Right lobe of liver (tissue), 4 donors: ENCODE data around the gene CD74.

Experiments
- POLR2A ChIP-seq: fragments of 450-650 bp; IDR thresholded peaks from one replicate; pipeline ENCODE4 v1.6.1; 2017; ENCODE audit warnings: antibody characterized with exemption, mild to moderate bottlenecking
- TF ChIP-seq, protein P1 (sequence below), 4 donors: fragments of 200-600 bp in 3 of 4; fragments of 450-650 bp in 1 of 4; IDR thresholded peaks; one replicate each; pipeline versions ENCODE4 v1.5.1 to v1.8.0; 2016 to 2022; ENCODE audit warnings: antibody characterized with exemption in 4 of 4, mild to moderate bottlenecking in 2 of 4
- donor health status: DM: no; HTN: no; CAD: no.
- donor health status: DM: no; HTN: no; CAD: no.
- donor health status: DM: no; HTN: yes; CAD: no.

DNA sequence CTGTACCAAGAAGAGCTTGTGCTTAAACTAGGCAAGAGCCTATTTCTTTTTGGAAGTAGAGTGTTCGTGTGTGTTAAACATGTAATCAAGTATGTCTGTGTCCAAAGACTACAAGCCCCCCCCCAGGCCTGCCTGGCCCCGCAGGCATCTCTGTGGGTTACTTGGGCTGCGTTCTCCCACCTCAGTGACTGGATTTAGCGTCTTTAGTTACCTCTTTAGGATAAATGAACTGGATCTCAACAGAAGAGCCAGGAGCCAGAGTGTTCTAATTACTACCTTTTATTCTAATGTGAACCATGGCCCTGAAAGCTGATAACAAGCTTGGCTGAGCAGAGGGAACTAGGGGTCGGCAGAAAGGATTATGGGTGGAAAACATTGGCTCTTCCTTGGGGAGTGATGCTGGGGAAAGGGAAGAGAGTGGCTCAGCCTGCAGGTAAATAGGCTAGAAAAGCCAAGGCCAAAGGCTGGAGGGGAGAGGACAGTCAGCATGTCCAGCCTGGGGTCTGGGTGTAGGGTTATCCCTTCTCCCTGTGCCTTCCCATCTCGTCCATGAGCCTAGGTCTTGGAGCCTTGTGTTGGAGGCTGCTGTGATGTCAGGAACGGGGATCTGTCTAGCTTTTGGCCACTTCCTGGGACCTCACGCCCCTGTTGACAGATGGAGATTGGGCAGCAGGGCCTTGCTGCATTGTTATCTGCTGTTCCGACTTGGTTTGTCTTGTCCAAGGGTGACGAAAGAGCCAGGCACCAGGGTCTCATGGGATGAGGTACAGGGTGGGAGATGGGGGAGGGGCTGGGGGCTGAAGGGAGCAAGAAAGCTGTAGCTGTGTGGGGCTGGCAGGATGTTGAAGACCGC lies 11.1 kb downstream of the CD74 start:
- TF ChIP-seq, protein P1, sequence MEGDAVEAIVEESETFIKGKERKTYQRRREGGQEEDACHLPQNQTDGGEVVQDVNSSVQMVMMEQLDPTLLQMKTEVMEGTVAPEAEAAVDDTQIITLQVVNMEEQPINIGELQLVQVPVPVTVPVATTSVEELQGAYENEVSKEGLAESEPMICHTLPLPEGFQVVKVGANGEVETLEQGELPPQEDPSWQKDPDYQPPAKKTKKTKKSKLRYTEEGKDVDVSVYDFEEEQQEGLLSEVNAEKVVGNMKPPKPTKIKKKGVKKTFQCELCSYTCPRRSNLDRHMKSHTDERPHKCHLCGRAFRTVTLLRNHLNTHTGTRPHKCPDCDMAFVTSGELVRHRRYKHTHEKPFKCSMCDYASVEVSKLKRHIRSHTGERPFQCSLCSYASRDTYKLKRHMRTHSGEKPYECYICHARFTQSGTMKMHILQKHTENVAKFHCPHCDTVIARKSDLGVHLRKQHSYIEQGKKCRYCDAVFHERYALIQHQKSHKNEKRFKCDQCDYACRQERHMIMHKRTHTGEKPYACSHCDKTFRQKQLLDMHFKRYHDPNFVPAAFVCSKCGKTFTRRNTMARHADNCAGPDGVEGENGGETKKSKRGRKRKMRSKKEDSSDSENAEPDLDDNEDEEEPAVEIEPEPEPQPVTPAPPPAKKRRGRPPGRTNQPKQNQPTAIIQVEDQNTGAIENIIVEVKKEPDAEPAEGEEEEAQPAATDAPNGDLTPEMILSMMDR (IDR thresholded peaks at IDR 0.05), result no peak
- no peak for TF ChIP-seq POLR2A
